Measurements from ENCODE around the gene INAFM2. TPM values are rescaled to one million over a fixed set of nuclear protein-coding genes. Genes with fewer than 3 reads are reported as not detected.

Gene INAFM2
- total and polyA plus RNA-seq, 9 of the 15 experiments (the other 6 are each of a cell fraction or from before 2014, with no cell fraction given), result 11.8 to 43.1 (median 27.2) TPM

DNA sequence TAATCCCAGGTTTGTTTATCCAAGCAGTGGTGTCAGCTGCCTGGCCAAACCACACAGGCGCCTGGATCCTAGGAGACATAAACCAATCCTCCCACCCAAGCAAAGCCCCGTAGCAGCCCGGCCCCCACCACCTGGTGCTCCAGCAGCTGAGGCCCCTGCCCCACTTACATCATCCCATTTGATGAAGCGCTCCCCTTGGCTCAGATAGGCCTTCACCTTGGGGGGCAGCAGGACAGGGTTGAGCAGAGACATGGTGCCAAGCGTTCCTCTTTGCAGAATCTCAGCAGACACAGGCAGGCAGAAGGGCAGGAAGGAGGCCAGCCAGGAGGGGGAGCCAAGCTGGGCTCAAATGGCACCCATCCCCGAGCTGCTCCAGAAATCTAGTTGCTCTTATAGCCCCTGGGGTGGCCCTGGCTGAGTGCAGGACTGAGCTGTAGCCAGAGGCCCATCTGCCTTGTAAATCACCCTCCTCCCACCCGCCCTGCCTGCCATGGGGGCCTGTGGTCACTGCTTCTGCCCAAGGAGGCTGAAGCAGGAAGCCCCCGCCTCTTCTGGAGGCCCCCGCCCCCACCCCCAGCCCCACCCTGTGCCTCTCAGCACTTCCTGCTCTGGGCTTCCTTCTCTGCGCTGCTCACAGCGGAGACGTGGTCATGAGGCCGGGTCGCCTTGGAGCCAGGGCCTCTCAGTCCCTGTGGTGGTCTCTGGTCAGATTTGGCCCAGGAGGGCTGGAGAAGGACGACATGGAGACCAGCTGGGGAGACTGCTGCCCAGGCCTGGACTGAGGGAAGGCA is 15.9 kb upstream of the INAFM2 start, which contains the start of gene PLCB2 (continued):
- TF ChIP-seq, protein P1, sequence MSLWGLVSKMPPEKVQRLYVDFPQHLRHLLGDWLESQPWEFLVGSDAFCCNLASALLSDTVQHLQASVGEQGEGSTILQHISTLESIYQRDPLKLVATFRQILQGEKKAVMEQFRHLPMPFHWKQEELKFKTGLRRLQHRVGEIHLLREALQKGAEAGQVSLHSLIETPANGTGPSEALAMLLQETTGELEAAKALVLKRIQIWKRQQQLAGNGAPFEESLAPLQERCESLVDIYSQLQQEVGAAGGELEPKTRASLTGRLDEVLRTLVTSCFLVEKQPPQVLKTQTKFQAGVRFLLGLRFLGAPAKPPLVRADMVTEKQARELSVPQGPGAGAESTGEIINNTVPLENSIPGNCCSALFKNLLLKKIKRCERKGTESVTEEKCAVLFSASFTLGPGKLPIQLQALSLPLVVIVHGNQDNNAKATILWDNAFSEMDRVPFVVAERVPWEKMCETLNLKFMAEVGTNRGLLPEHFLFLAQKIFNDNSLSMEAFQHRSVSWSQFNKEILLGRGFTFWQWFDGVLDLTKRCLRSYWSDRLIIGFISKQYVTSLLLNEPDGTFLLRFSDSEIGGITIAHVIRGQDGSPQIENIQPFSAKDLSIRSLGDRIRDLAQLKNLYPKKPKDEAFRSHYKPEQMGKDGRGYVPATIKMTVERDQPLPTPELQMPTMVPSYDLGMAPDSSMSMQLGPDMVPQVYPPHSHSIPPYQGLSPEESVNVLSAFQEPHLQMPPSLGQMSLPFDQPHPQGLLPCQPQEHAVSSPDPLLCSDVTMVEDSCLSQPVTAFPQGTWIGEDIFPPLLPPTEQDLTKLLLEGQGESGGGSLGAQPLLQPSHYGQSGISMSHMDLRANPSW (CRISPR knock-in tag; IDR thresholded peaks at IDR 0.05), result no peak
- TF ChIP-seq NFATC3 (IDR thresholded peaks at IDR 0.05) (no peak), MEIS2 (IDR thresholded peaks at IDR 0.05; ENCODE audit: partially characterized antibody) (peak; percentile 13), E2F3 (CRISPR knock-in tag; IDR thresholded peaks at IDR 0.05) (no peak), ZNF24 (IDR thresholded peaks at IDR 0.05) (no peak), L3MBTL2 (IDR thresholded peaks at IDR 0.05) (no peak), BRD9 (IDR thresholded peaks at IDR 0.05; ENCODE audit: low read depth, partially characterized antibody) (no peak), HEY1 (CRISPR knock-in tag; IDR thresholded peaks at IDR 0.05; ENCODE audit: borderline replicate concordance) (no peak), LARP7 (IDR thresholded peaks at IDR 0.05) (no peak), CBFA2T3 (IDR thresholded peaks at IDR 0.05) (no peak), GABPB1 (CRISPR knock-in tag; IDR thresholded peaks at IDR 0.05) (no peak), KHSRP (IDR thresholded peaks at IDR 0.05) (no peak)
- TF ChIP-seq, protein P2, sequence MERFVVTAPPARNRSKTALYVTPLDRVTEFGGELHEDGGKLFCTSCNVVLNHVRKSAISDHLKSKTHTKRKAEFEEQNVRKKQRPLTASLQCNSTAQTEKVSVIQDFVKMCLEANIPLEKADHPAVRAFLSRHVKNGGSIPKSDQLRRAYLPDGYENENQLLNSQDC (CRISPR knock-in tag; IDR thresholded peaks at IDR 0.05), result no peak
- TF ChIP-seq, protein P3, sequence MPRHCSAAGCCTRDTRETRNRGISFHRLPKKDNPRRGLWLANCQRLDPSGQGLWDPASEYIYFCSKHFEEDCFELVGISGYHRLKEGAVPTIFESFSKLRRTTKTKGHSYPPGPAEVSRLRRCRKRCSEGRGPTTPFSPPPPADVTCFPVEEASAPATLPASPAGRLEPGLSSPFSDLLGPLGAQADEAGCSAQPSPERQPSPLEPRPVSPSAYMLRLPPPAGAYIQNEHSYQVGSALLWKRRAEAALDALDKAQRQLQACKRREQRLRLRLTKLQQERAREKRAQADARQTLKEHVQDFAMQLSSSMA (CRISPR knock-in tag; IDR thresholded peaks at IDR 0.05), result no peak
- TF ChIP-seq, protein P4, sequence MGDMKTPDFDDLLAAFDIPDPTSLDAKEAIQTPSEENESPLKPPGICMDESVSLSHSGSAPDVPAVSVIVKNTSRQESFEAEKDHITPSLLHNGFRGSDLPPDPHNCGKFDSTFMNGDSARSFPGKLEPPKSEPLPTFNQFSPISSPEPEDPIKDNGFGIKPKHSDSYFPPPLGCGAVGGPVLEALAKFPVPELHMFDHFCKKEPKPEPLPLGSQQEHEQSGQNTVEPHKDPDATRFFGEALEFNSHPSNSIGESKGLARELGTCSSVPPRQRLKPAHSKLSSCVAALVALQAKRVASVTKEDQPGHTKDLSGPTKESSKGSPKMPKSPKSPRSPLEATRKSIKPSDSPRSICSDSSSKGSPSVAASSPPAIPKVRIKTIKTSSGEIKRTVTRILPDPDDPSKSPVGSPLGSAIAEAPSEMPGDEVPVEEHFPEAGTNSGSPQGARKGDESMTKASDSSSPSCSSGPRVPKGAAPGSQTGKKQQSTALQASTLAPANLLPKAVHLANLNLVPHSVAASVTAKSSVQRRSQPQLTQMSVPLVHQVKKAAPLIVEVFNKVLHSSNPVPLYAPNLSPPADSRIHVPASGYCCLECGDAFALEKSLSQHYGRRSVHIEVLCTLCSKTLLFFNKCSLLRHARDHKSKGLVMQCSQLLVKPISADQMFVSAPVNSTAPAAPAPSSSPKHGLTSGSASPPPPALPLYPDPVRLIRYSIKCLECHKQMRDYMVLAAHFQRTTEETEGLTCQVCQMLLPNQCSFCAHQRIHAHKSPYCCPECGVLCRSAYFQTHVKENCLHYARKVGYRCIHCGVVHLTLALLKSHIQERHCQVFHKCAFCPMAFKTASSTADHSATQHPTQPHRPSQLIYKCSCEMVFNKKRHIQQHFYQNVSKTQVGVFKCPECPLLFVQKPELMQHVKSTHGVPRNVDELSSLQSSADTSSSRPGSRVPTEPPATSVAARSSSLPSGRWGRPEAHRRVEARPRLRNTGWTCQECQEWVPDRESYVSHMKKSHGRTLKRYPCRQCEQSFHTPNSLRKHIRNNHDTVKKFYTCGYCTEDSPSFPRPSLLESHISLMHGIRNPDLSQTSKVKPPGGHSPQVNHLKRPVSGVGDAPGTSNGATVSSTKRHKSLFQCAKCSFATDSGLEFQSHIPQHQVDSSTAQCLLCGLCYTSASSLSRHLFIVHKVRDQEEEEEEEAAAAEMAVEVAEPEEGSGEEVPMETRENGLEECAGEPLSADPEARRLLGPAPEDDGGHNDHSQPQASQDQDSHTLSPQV (IDR thresholded peaks at IDR 0.05), result 0 out of 2 replicates have a peak, but pooled peaks have one; percentile 27
- TF ChIP-seq, protein P5, sequence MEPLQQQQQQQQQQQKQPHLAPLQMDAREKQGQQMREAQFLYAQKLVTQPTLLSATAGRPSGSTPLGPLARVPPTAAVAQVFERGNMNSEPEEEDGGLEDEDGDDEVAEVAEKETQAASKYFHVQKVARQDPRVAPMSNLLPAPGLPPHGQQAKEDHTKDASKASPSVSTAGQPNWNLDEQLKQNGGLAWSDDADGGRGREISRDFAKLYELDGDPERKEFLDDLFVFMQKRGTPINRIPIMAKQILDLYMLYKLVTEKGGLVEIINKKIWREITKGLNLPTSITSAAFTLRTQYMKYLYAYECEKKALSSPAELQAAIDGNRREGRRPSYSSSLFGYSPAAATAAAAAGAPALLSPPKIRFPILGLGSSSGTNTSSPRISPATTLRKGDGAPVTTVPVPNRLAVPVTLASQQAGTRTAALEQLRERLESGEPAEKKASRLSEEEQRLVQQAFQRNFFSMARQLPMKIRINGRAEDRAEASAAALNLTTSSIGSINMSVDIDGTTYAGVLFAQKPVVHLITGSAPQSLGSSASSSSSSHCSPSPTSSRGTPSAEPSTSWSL (CRISPR knock-in tag; IDR thresholded peaks at IDR 0.05; ENCODE audit: borderline replicate concordance), result no peak
- TF ChIP-seq, protein P6, sequence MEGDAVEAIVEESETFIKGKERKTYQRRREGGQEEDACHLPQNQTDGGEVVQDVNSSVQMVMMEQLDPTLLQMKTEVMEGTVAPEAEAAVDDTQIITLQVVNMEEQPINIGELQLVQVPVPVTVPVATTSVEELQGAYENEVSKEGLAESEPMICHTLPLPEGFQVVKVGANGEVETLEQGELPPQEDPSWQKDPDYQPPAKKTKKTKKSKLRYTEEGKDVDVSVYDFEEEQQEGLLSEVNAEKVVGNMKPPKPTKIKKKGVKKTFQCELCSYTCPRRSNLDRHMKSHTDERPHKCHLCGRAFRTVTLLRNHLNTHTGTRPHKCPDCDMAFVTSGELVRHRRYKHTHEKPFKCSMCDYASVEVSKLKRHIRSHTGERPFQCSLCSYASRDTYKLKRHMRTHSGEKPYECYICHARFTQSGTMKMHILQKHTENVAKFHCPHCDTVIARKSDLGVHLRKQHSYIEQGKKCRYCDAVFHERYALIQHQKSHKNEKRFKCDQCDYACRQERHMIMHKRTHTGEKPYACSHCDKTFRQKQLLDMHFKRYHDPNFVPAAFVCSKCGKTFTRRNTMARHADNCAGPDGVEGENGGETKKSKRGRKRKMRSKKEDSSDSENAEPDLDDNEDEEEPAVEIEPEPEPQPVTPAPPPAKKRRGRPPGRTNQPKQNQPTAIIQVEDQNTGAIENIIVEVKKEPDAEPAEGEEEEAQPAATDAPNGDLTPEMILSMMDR (IDR thresholded peaks at IDR 0.05 in 2 of 3, conservative IDR thresholded peaks at IDR 0.05 in 1 of 3; ENCODE audit: insufficient read depth in 2 of 3, low read depth in 1 of 3, low read length in 3 of 3), result peak; percentile 39 to 52 (median 40); a peak in 5 of 6 replicates

All from K562 (cell line).